ENCODE data around the gene POLR2E. TPM values are rescaled to one million over a fixed set of nuclear protein-coding genes. Genes with fewer than 3 reads are reported as not detected.

The POLR2E gene
- total and polyA plus RNA-seq, 9 of the 15 experiments (the other 6 are each of a cell fraction or from before 2014, with no cell fraction given): 3.4 to 413 (median 244) TPM

- in situ Hi-C loops (cut with MboI): no loop called here
- Histone ChIP-seq H4K20me1 (replicated peaks; ENCODE audit: control insufficient read depth, insufficient read depth, low read length) (no peaks in the 10 kb centered on the region), H3K27me3 (ENCODE audit: control insufficient read depth in 2 of 2, insufficient read depth in 2 of 2, low read length in 2 of 2) (no peaks in the 10 kb centered on the region), H3K36me3 (ENCODE audit: control insufficient read depth, insufficient read depth, low read length) (peaks cover 10% of the 10 kb centered on the region; the same call in 2 of the 3 replicates), H3K4me3 (no peak overlapping the region), H3K79me2 (ENCODE audit: control insufficient read depth, insufficient read depth, low read length) (no peaks in the 10 kb centered on the region), H3K9ac (ENCODE audit: insufficient read depth in 1 of 2, low read depth in 2 of 2, low read length in 2 of 2) (peak overlapping the region in 1 of 2 experiments; percentile 50; a peak in 2 of 4 replicates), H3K4me2 (ENCODE audit: insufficient read depth, low read length) (no peak overlapping the region; the same call in 1 of the 2 replicates), H3K9me1 (ENCODE audit: control insufficient read depth, insufficient read depth, low read length) (peaks cover 3% of the 10 kb centered on the region), H2AFZ (ENCODE audit: low read depth, low read length) (no peak overlapping the region), H3K4me1 (replicated peaks in 1 of 2; ENCODE audit: control insufficient read depth in 2 of 2, insufficient read depth in 2 of 2, low read length in 2 of 2) (peaks cover 18 to 78% of the 10 kb centered on the region in 2 experiments), H3K27ac (ENCODE audit: extremely low read depth, low read depth, low read length) (no peak overlapping the region), H3K9me3 (replicated peaks; ENCODE audit: control insufficient read depth, insufficient read depth, low read depth, low read length) (no peaks in the 10 kb centered on the region)
- no TSS peak for BruUV-seq (replicated peaks)
- CTCF ChIA-PET (ENCODE audit: low intra/inter-chr PET ratio): no interaction called here
- WGBS (ENCODE audit: insufficient coverage, low coverage, missing lambda C conversion rate): 51% methylated on average over 34 of the region's 45 CpGs
- FAIRE-seq: no peak
- POLR2A ChIA-PET: interaction anchor here (1.5 to 1.8 kb wide), 2 partner anchors 13 to 189 kb away, joined by 6 read pairs; partner anchors contain the start of genes ARHGAP45 and CIRBP
- intact Hi-C loops (cut with micrococcal nuclease): loop anchor here (5.0 kb wide), 1 partner anchor 37 kb away; the partner anchor contains the start of gene ABCA7
- peak in 1 of 4 experiments; percentile 59 for DNase-seq (ENCODE audit: extremely low read depth in 1 of 4, low spot score in 3 of 4)
- no peak for ATAC-seq
- TF ChIP-seq TAL1 (IDR thresholded peaks at IDR 0.05) (no peak), NR1H2 (CRISPR knock-in tag; IDR thresholded peaks at IDR 0.05) (no peak), PHTF2 (CRISPR knock-in tag; IDR thresholded peaks at IDR 0.05) (no peak), SMAD1 (IDR thresholded peaks at IDR 0.05; ENCODE audit: low read depth, low read length, partially characterized antibody) (no peak), TSC22D4 (tag; IDR thresholded peaks at IDR 0.05) (no peak), PRDM10 (IDR thresholded peaks at IDR 0.05; ENCODE audit: partially characterized antibody) (peak; percentile 91), USF2 (CRISPR knock-in tag; IDR thresholded peaks at IDR 0.05) (no peak), ZNF668 (CRISPR knock-in tag; IDR thresholded peaks at IDR 0.05) (no peak), ZFX (CRISPR knock-in tag; IDR thresholded peaks at IDR 0.05) (peak; percentile 33; the same call in 1 of the 2 replicates), ARID4B (CRISPR knock-in tag; IDR thresholded peaks at IDR 0.05) (no peak), SRF (CRISPR knock-in tag; IDR thresholded peaks at IDR 0.05) (no peak), SUPT5H (IDR thresholded peaks at IDR 0.05) (no peak), CHD1 (IDR thresholded peaks at IDR 0.05; ENCODE audit: low read length) (no peak)
Measured at GRCh38 chr19:1079566-1080111, 15.5 kb downstream of the POLR2E start.

All from K562 (cell line).